ENCODE results near the gene PTMA. TPM values are rescaled to one million over a fixed set of nuclear protein-coding genes. Genes with fewer than 3 reads are reported as not detected.
"Not testable (repeated sequence)": the region's sequence is repeated elsewhere in the genome, so short reads cannot be mapped to it uniquely, and the experiment has no call there.

PTMA gene, protein sequence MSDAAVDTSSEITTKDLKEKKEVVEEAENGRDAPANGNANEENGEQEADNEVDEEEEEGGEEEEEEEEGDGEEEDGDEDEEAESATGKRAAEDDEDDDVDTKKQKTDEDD
- total RNA-seq (ENCODE audit: low replicate concordance), result 1,850 and 2,102 TPM in 2 replicates

DNA sequence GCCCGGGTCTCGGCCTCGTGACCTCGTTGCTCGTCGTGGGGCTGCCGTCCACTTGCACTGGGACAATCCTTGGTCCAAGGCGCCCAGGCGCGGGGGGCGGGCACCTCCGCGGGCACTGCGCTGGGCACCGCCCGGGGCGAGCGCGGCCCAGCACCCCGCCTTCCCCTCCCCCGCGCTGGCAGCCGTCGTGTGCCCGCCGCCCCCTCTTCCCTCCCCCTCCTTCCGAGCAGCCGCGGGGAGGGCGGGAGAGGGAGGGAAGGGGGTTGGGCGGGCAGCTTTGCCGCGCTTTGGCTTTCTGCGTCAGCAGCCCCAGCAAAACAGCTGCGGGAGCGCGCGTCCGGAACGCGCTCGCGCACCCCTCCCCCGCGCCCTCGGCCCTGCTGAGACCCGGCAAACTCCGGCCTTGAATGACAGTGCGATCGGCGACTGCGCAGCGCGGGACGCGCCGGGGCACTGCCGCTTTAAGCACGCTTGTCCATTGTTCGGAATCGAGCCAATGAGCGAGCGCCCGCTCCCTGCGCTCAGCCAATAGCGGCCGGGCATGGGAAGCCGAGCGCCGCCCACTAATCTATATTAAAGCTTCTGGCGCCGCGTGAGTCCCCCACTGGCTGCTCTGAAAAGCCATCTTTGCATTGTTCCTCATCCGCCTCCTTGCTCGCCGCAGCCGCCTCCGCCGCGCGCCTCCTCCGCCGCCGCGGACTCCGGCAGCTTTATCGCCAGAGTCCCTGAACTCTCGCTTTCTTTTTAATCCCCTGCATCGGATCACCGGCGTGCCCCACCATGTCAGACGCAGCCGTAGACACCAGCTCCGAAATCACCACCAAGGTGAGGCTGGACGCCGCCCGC lies at the start of gene PTMA:
PTMA (plus strand) TSS at position 599 of the 846 bp plus-strand sequence; CDS start at position 781, 182 bp downstream.
- Histone ChIP-seq H3K4me2 (peak within 1 kb of the TSS; percentile 94), H2AFZ (replicated peaks) (peak within 1 kb of the TSS; percentile 100), H3K36me3 (no peaks in the 10 kb centered on the region), H4K20me1 (ENCODE audit: low read depth) (peaks cover 49% of the 10 kb centered on the region), H3K9me3 (ENCODE audit: low read depth) (no peaks in the 10 kb centered on the region), H3F3A (ENCODE audit: low read depth) (peaks cover 58% of the 10 kb centered on the region), H3K4me1 (peaks cover 16% of the 10 kb centered on the region), H3K27me3 (no peaks in the 10 kb centered on the region), H3K79me2 (ENCODE audit: low read depth) (peaks cover 70% of the 10 kb centered on the region), H3K4me3 (peak within 1 kb of the TSS; percentile 88), H3K9ac (peak within 1 kb of the TSS; percentile 99), H3K27ac (peak within 1 kb of the TSS; percentile 100)
- TF ChIP-seq, protein P1, sequence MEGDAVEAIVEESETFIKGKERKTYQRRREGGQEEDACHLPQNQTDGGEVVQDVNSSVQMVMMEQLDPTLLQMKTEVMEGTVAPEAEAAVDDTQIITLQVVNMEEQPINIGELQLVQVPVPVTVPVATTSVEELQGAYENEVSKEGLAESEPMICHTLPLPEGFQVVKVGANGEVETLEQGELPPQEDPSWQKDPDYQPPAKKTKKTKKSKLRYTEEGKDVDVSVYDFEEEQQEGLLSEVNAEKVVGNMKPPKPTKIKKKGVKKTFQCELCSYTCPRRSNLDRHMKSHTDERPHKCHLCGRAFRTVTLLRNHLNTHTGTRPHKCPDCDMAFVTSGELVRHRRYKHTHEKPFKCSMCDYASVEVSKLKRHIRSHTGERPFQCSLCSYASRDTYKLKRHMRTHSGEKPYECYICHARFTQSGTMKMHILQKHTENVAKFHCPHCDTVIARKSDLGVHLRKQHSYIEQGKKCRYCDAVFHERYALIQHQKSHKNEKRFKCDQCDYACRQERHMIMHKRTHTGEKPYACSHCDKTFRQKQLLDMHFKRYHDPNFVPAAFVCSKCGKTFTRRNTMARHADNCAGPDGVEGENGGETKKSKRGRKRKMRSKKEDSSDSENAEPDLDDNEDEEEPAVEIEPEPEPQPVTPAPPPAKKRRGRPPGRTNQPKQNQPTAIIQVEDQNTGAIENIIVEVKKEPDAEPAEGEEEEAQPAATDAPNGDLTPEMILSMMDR (IDR thresholded peaks at IDR 0.05), result no peak
- TF ChIP-seq EZH2phosphoT487 (IDR thresholded peaks at IDR 0.05) (no peak), EZH2 (IDR thresholded peaks at IDR 0.05) (no peak)
- Mint-ChIP-seq H3K9me3 (peaks cover 5% of the 10 kb centered on the region), H3K36me3 (peaks cover 17% of the 10 kb centered on the region), H3K4me1 (peaks cover 26% of the 10 kb centered on the region), H3K27ac (peak within 1 kb of the TSS; percentile 100), H3K4me3 (peak within 1 kb of the TSS; percentile 100), H3K27me3 (ENCODE audit: insufficient read depth, low read depth) (peaks cover 25% of the 10 kb centered on the region)
- DNase-seq (ENCODE audit: low spot score), result peak; percentile 100

DNA sequence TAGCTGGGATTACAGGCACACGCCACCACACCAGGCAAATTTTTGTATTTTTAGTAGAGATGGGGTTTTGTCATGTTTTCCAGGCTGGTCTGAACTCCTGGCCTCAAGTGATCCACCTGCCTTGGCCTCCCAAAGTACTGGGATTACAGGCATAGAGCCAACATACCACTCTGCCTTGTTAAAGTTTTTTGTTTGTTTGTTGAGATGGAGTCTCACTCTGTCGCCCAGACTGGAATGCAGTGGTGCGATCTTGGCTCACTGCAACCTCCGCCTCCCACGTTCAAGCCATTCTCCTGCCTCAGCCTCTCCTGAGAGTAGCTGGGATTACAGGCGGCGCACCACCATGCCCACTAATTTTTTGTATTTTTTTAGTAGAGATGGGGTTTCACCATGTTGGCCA lies 48.3 kb upstream of the PTMA start:
- Mint-ChIP-seq H3K27me3 (ENCODE audit: insufficient read depth, low read depth) (peaks cover 14% of the 10 kb centered on the region), H3K9me3 (peaks cover 22% of the 10 kb centered on the region), H3K4me1 (peaks cover 20% of the 10 kb centered on the region)
- H3K4me1 ChIP-seq; H3K4me2 ChIP-seq; H3K4me3 Mint-ChIP-seq; H3K9me3 ChIP-seq (ENCODE audit: low read depth); H3K9ac ChIP-seq; H3K27ac ChIP-seq; DNase-seq (ENCODE audit: low spot score); H3K36me3 ChIP-seq; H3K36me3 Mint-ChIP-seq; H3K79me2 ChIP-seq (ENCODE audit: low read depth); H4K20me1 ChIP-seq (ENCODE audit: low read depth); H2AFZ ChIP-seq (replicated peaks); H3K27me3 ChIP-seq; H3K4me3 ChIP-seq; H3K27ac Mint-ChIP-seq: not testable (repeated sequence)
- peaks cover 50% of the 10 kb centered on the region for H3F3A ChIP-seq (ENCODE audit: low read depth)

DNA sequence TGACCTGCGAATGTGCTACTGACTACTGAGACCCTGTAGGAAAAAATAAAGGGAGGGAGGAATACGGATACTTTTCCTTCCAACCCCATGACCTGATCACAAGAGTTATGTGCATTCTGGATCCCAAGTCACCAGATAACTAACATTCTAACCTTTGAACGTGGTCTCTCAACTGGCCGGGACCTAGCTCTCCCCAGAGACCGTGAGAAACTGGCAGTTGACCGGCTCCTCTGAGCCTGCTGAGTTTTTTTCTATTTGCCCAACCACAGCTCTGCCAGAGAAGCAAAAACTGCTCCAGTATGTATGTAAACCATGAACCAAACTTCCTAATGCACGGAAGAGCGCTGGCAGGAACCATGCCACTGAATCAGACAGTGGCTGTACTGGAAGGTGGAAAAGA lies 47.5 kb upstream of the PTMA start:
- Histone ChIP-seq H3K27ac (no peak overlapping the region), H4K20me1 (ENCODE audit: low read depth) (no peaks in the 10 kb centered on the region), H3F3A (ENCODE audit: low read depth) (peaks cover 55% of the 10 kb centered on the region), H3K4me3 (no peak overlapping the region), H3K27me3 (peaks cover 4% of the 10 kb centered on the region), H3K4me1 (peaks cover 11% of the 10 kb centered on the region), H3K79me2 (ENCODE audit: low read depth) (no peaks in the 10 kb centered on the region), H3K36me3 (no peaks in the 10 kb centered on the region), H2AFZ (replicated peaks) (peak overlapping the region; percentile 70), H3K9ac (no peak overlapping the region), H3K4me2 (no peak overlapping the region), H3K9me3 (ENCODE audit: low read depth) (no peaks in the 10 kb centered on the region)
- DNase-seq (ENCODE audit: low spot score), result no peak
- H3K4me3 Mint-ChIP-seq, result no peak overlapping the region
- H3K36me3 Mint-ChIP-seq, result peaks cover 8% of the 10 kb centered on the region
- no peak for TF ChIP-seq EZH2 (IDR thresholded peaks at IDR 0.05)
- TF ChIP-seq EZH2phosphoT487 (IDR thresholded peaks at IDR 0.05), result no peak
- TF ChIP-seq, protein P1 (IDR thresholded peaks at IDR 0.05), result no peak
- H3K9me3 Mint-ChIP-seq, result peaks cover 22% of the 10 kb centered on the region
- H3K4me1 Mint-ChIP-seq, result peaks cover 19% of the 10 kb centered on the region
- peaks cover 14% of the 10 kb centered on the region for H3K27me3 Mint-ChIP-seq (ENCODE audit: insufficient read depth, low read depth)
- H3K27ac Mint-ChIP-seq, result no peak overlapping the region
